Neuronal stem cell (in vitro differentiated cells): Measurements from ENCODE around the gene CD274.

Experiments
- DNase-seq: peaks from one replicate; pipeline ENCODE4 v3.0.0-alpha.2; 2013; ENCODE audit warnings: low spot score
- H2AFZ ChIP-seq: one replicate; pipeline ENCODE4 v1.6.1; 2013; ENCODE audit warnings: mild to moderate bottlenecking, low read length, inconsistent platforms
- H2AK5ac ChIP-seq: 2 replicates; pipeline ENCODE4 v1.6.1; 2013; ENCODE audit warnings: low read depth, mild to moderate bottlenecking, inconsistent platforms, low read length, moderate library complexity, mixed read lengths
- H2BK120ac ChIP-seq: 2 replicates; pipeline ENCODE4 v1.6.1; 2013; ENCODE audit warnings: low read depth, mild to moderate bottlenecking, inconsistent platforms, low read length, moderate library complexity, mixed read lengths
- H2BK12ac ChIP-seq: one replicate; pipeline ENCODE4 v1.6.1; 2013; ENCODE audit warnings: low read length, inconsistent platforms
- H2BK15ac ChIP-seq: 2 replicates; pipeline ENCODE4 v1.6.1; 2013; ENCODE audit warnings: mild to moderate bottlenecking, low read length, inconsistent platforms, mixed read lengths
- H2BK5ac ChIP-seq: one replicate; pipeline ENCODE4 v1.6.1; 2013; ENCODE audit warnings: inconsistent platforms, mild to moderate bottlenecking, low read length, moderate library complexity
- H3K14ac ChIP-seq: one replicate; pipeline ENCODE4 v1.6.1; 2013; ENCODE audit warnings: low read length, inconsistent platforms
- H3K18ac ChIP-seq: 2 replicates; pipeline ENCODE4 v1.6.1; 2013; ENCODE audit warnings: low read length, inconsistent platforms
- H3K23ac ChIP-seq: 2 replicates; pipeline ENCODE4 v1.6.1; 2013; ENCODE audit warnings: low read depth, mild to moderate bottlenecking, mixed read lengths, low read length, inconsistent platforms; ENCODE audit not compliant: poor library complexity
- H3K27ac ChIP-seq: replicated peaks from 3 replicates; pipeline ENCODE4 v1.5.1; 2013; ENCODE audit warnings: low read length, inconsistent platforms
- H3K27me3 ChIP-seq, 3 experiments: 2 replicates each; pipeline ENCODE4 v1.6.1; 2013; ENCODE audit warnings: low read length in 3 of 3, mild to moderate bottlenecking in 2 of 3, inconsistent platforms in 1 of 3, low read depth in 1 of 3, mixed read lengths in 1 of 3, moderate library complexity in 1 of 3; ENCODE audit not compliant: control insufficient read depth in 3 of 3, insufficient read depth in 3 of 3
- H3K36me3 ChIP-seq, 2 donors: replicated peaks in 1 of 2; 2 replicates each; pipeline ENCODE4 v1.6.1; 2013; ENCODE audit warnings: low read length in 2 of 2; ENCODE audit not compliant: control insufficient read depth in 2 of 2, insufficient read depth in 2 of 2
- H3K4ac ChIP-seq: 2 replicates; pipeline ENCODE4 v1.6.1; 2013; ENCODE audit warnings: inconsistent platforms, mild to moderate bottlenecking, low read length, moderate library complexity
- H3K4me1 ChIP-seq, 2 donors: 1 replicate in 1 of 2; 2 replicates in 1 of 2; pipeline ENCODE4 v1.6.1; 2013; ENCODE audit warnings: low read length in 2 of 2, low read depth in 1 of 2; ENCODE audit not compliant: control insufficient read depth in 2 of 2, insufficient read depth in 1 of 2
- H3K4me2 ChIP-seq: one replicate; pipeline ENCODE4 v1.6.1; 2013; ENCODE audit warnings: mild to moderate bottlenecking, low read length, inconsistent platforms; ENCODE audit not compliant: insufficient read depth, poor library complexity, severe bottlenecking
- H3K4me3 ChIP-seq, 2 donors: 2 replicates each; pipeline ENCODE4 v1.5.1; 2013; ENCODE audit warnings: low read length in 2 of 2, mild to moderate bottlenecking in 2 of 2, inconsistent platforms in 1 of 2, moderate library complexity in 1 of 2
- H3K79me1 ChIP-seq: one replicate; pipeline ENCODE4 v1.6.1; 2013; ENCODE audit warnings: low read depth, mild to moderate bottlenecking, inconsistent platforms, low read length, moderate library complexity
- H3K9ac ChIP-seq: one replicate; pipeline ENCODE4 v1.6.1; 2013; ENCODE audit warnings: mild to moderate bottlenecking, low read depth, low read length, inconsistent platforms; ENCODE audit not compliant: poor library complexity
- H3K9me3 ChIP-seq, 2 donors: replicated peaks in 1 of 2; 2 replicates each; pipeline versions ENCODE3 to v1.6.1; 2013; ENCODE audit warnings: low read length in 2 of 2, mild to moderate bottlenecking in 2 of 2, inconsistent platforms in 1 of 2, low read depth in 1 of 2, mixed read lengths in 1 of 2, moderate library complexity in 1 of 2; ENCODE audit not compliant: control insufficient read depth in 2 of 2, insufficient read depth in 1 of 2
- H4K8ac ChIP-seq: one replicate; pipeline ENCODE4 v1.6.1; 2013; ENCODE audit warnings: low read depth, mild to moderate bottlenecking, inconsistent platforms, low read length, moderate library complexity
- H4K91ac ChIP-seq: one replicate; pipeline ENCODE4 v1.6.1; 2013; ENCODE audit warnings: low read length, low read depth, mild to moderate bottlenecking, inconsistent platforms; ENCODE audit not compliant: poor library complexity
- WGBS, 2 donors: extraction: QIAGEN DNeasy Blood & Tissue Kit; methylation state at CpG; one replicate each; pipeline ENCODE4 v1.1.7; 2013; ENCODE audit warnings: missing lambda C conversion rate in 2 of 2, mixed read lengths in 1 of 2; ENCODE audit not compliant: insufficient read length in 2 of 2, insufficient replicate concordance in 1 of 2; ENCODE audit errors: extremely low coverage in 2 of 2; 5-methylcytosine and 5-hydroxymethylcytosine counted together

Gene CD274

DNA sequence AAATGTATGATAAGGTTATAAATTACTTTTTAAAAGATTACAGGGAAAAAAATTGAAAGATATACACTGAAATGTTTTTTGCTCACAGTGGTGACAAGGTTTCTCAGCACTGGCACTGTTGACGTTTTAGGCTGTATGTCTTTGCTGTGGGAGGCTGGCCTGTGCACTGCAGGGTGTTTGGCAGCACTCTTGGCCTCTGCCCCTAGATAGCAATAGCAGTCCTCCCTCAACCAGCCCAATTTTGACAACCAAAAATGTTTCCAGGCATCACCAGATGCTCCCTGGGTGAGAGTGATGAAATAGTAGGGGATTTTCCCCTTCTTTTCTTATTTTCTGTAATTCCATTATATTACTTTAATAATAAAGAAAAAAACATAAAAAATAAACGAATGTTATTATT lies 3.3 kb downstream of the CD274 start:
- Histone ChIP-seq H4K91ac (no peak overlapping the region), H3K79me1 (no peaks in the 10 kb centered on the region), H3K4me3 (no peak overlapping the region), H3K9me3 (no peaks in the 10 kb centered on the region), H3K36me3 (no peaks in the 10 kb centered on the region), H3K4me2 (no peak overlapping the region), H3K4ac (no peak overlapping the region), H2AK5ac (no peak overlapping the region), H2BK15ac (no peak overlapping the region), H3K4me1 (peaks cover 0 to 1% of the 10 kb centered on the region in 2 donors), H3K18ac (no peak overlapping the region), H2BK5ac (no peak overlapping the region), H4K8ac (no peak overlapping the region), H2AFZ (no peak overlapping the region), H3K27me3 (peaks cover 0 to 2% (median 0%) of the 10 kb centered on the region in 3 experiments), H2BK120ac (no peak overlapping the region), H2BK12ac (no peak overlapping the region), H3K14ac (no peak overlapping the region), H3K9ac (no peak overlapping the region), H3K23ac (no peak overlapping the region), H3K27ac (no peak overlapping the region)
- no CpG with 5 or more reads among the region's 2 CpGs for WGBS, 2 donors
- DNase-seq = no peak

DNA sequence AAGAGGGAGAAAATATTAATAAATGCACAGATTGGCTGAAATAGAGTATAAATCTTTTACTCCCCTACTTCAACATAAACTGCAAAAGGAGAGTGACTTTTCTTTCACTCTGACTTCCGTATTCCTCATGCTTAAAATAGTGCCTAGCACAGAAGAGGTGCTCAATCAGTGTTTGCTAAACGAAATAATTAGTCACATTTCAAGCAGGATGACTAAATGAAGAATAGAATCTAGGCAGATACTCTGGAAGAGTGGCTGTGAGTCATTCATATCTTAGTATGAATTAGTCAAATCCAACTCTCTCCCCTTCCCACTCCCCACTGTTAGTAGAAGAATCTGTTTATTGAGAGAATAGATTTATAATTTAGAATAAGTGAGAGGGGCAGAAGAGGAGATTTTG lies 4.8 kb downstream of the CD274 start:
- Histone ChIP-seq H2BK15ac (no peak overlapping the region), H3K9ac (no peak overlapping the region), H4K8ac (no peak overlapping the region), H3K27me3 (no peaks in the 10 kb centered on the region), H3K4ac (no peak overlapping the region), H3K4me1 (peaks cover 0 to 1% of the 10 kb centered on the region in 2 donors), H3K79me1 (no peaks in the 10 kb centered on the region), H2AK5ac (no peak overlapping the region), H3K36me3 (no peaks in the 10 kb centered on the region), H3K9me3 (no peaks in the 10 kb centered on the region), H3K4me2 (no peak overlapping the region), H4K91ac (no peak overlapping the region), H2BK12ac (no peak overlapping the region), H2AFZ (no peak overlapping the region), H3K4me3 (no peak overlapping the region), H3K23ac (no peak overlapping the region), H2BK120ac (no peak overlapping the region), H3K14ac (no peak overlapping the region), H3K27ac (no peak overlapping the region), H2BK5ac (no peak overlapping the region), H3K18ac (no peak overlapping the region)
- DNase-seq = no peak
- no CpG with 5 or more reads among the region's 2 CpGs for WGBS, 2 donors

DNA sequence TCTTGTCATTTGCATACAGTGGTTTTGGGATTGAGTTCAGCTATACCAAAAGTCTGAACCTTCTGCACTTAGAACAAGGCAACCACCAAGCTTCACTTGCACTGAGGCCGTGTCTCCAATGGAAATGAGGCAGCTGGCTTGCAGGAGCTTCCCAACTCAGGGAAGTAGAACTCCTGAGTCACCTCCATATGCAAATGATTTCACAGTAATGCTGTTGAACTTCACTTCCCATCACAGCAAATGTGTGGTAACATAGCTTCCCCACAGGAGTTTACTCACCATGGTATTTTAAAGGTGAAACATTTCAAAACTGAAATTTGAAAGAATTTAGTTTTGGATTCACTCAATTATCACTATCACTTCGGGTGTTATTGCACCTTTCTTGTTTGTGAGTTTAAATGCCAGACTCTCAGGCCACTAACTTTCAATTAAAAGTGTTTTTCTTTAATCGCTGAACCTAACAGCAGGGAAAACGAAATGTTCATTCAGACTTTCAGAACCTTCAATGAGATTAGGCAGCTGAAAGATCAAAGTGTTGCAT lies 9.0 kb downstream of the CD274 start:
- no peak overlapping the region for H3K4ac ChIP-seq
- H3K27me3 ChIP-seq = no peaks in the 10 kb centered on the region
- no peak overlapping the region for H2BK5ac ChIP-seq
- DNase-seq = no peak
- no peak overlapping the region for H3K4me2 ChIP-seq
- H2BK120ac ChIP-seq = no peak overlapping the region
- WGBS, 2 donors = no CpG with 5 or more reads among the region's 4 CpGs
- no peak overlapping the region for H2BK15ac ChIP-seq
- no peak overlapping the region for H2AK5ac ChIP-seq
- no peak overlapping the region for H4K91ac ChIP-seq
- H3K27ac ChIP-seq = no peak overlapping the region
- no peaks in the 10 kb centered on the region for H3K4me1 ChIP-seq
- H3K4me3 ChIP-seq = no peak overlapping the region
- H3K23ac ChIP-seq = no peak overlapping the region
- H3K14ac ChIP-seq = no peak overlapping the region
- H3K9ac ChIP-seq = no peak overlapping the region
- no peaks in the 10 kb centered on the region for H3K9me3 ChIP-seq
- H3K36me3 ChIP-seq = no peaks in the 10 kb centered on the region
- H2BK12ac ChIP-seq = no peak overlapping the region
- no peaks in the 10 kb centered on the region for H3K79me1 ChIP-seq
- H2AFZ ChIP-seq = no peak overlapping the region
- no peak overlapping the region for H3K18ac ChIP-seq
- H4K8ac ChIP-seq = no peak overlapping the region

DNA sequence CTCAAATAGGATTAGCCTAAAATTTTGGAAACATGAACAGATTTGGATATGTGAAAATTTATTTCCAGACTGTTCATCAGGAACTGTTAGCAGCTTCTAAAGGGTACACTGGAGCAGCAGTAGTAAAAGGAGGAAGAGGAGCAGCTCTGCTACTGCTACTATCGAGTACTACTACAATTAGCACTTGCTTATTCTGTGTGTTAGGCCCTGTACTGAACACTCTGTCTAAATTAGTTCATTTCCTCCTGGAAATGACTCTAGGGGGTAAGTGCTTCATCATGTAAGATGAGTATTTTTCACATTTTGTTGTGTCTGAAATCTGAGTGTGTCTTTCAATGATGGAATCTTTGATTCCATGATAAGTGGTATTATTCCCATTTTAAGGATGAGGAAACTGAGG lies 9.8 kb downstream of the CD274 start:
- H2AFZ ChIP-seq = no peak overlapping the region
- H4K8ac ChIP-seq = no peak overlapping the region
- H2BK5ac ChIP-seq = no peak overlapping the region
- no peak overlapping the region for H3K4me2 ChIP-seq
- H2BK120ac ChIP-seq = no peak overlapping the region
- no peaks in the 10 kb centered on the region for H3K27me3 ChIP-seq
- no peaks in the 10 kb centered on the region for H3K79me1 ChIP-seq
- H3K18ac ChIP-seq = no peak overlapping the region
- no peak overlapping the region for H3K27ac ChIP-seq
- H3K4me3 ChIP-seq = no peak overlapping the region
- no peak overlapping the region for H3K23ac ChIP-seq
- WGBS, 2 donors = no CpG with 5 or more reads among the region's 1 CpG
- H2AK5ac ChIP-seq = no peak overlapping the region
- no peaks in the 10 kb centered on the region for H3K4me1 ChIP-seq
- no peak overlapping the region for H4K91ac ChIP-seq
- no peak overlapping the region for H2BK12ac ChIP-seq
- H3K4ac ChIP-seq = no peak overlapping the region
- no peaks in the 10 kb centered on the region for H3K9me3 ChIP-seq
- H3K36me3 ChIP-seq = no peaks in the 10 kb centered on the region
- H3K9ac ChIP-seq = no peak overlapping the region
- H2BK15ac ChIP-seq = no peak overlapping the region
- H3K14ac ChIP-seq = no peak overlapping the region
- no peak for DNase-seq
